PFSK-1 (cell line): ENCODE measurements around the gene PGS1.

ENCODE experiments used
- FOXP2 ChIP-seq: optimal IDR thresholded peaks from 2 replicates; pipeline ENCODE3; 2011; ENCODE audit warnings: borderline replicate concordance, control low read depth, inconsistent platforms; ENCODE audit not compliant: insufficient read depth; ENCODE audit errors: extremely low read length, extremely low read depth
- POLR2AphosphoS5 ChIP-seq: IDR thresholded peaks from 2 replicates; pipeline ENCODE4 v1.6.1; 2012; ENCODE audit warnings: low read depth, mild to moderate bottlenecking, control low read depth, low read length, moderate library complexity
- REST ChIP-seq, 2 experiments: IDR thresholded peaks; 2 replicates each; pipeline versions ENCODE4 v1.6.1 to v1.8.0; 2011 to 2012; ENCODE audit warnings: low read depth in 2 of 2, low read length in 2 of 2, control low read depth in 1 of 2, inconsistent platforms in 1 of 2, mild to moderate bottlenecking in 1 of 2, moderate library complexity in 1 of 2; ENCODE audit not compliant: insufficient read depth in 1 of 2
- SIN3A ChIP-seq: IDR thresholded peaks from 2 replicates; pipeline ENCODE4 v1.6.1; 2012; ENCODE audit warnings: mild to moderate bottlenecking, low read length, moderate library complexity, borderline replicate concordance; ENCODE audit not compliant: insufficient read depth
- TAF1 ChIP-seq: IDR thresholded peaks from 2 replicates; pipeline ENCODE4 v1.6.1; 2012; ENCODE audit warnings: low read length, control low read depth, borderline replicate concordance; ENCODE audit not compliant: insufficient read depth

GRCh38 chr17:78471635-78472034 is 93.2 kb downstream of the PGS1 start:
- TF ChIP-seq POLR2AphosphoS5 (no peak), TAF1 (no peak), REST (IDR thresholded peaks at IDR 0.05; ENCODE audit: insufficient read depth in 1 of 2, low read depth in 2 of 2, low read length in 2 of 2) (no peak), FOXP2 (no peak), SIN3A (no peak)
